Breast epithelium (tissue), 3 donors: ENCODE results near the gene GLB1L2.

Source experiments
- CTCF ChIP-seq, 3 donors: fragments of 450-650 bp; IDR thresholded peaks; one replicate each; pipeline ENCODE4 v1.5.1; 2016 to 2017; ENCODE audit warnings: antibody characterized with exemption in 3 of 3, mild to moderate bottlenecking in 3 of 3, moderate library complexity in 3 of 3
- POLR2A ChIP-seq: fragments of 450-650 bp; IDR thresholded peaks from one replicate; pipeline ENCODE4 v1.6.1; 2016; ENCODE audit warnings: antibody characterized with exemption, mild to moderate bottlenecking, moderate library complexity
- POLR2AphosphoS5 ChIP-seq, 3 donors: sonication (generic); formaldehyde crosslinking; IDR thresholded peaks; one replicate each; pipeline ENCODE4 v1.6.1; 2017; ENCODE audit warnings: antibody characterized with exemption in 3 of 3

- TF ChIP-seq POLR2A (no peak), CTCF (IDR thresholded peaks at IDR 0.05) (no peak), POLR2AphosphoS5 (IDR thresholded peaks at IDR 0.05) (no peak)
Measured at GRCh38 chr11:134385171-134385570, 53.4 kb downstream of the GLB1L2 start.
